NB4 (cell line): ENCODE measurements around the gene PRB3.

Experiments
- DNase-seq: peaks from one replicate; pipeline ENCODE4 v3.0.0; 2010; ENCODE audit warnings: low read depth
- H3K4me3 ChIP-seq: one replicate; pipeline ENCODE4 v1.5.1; 2011; ENCODE audit warnings: mild to moderate bottlenecking, low read depth, low read length, moderate library complexity
- MAX ChIP-seq: IDR thresholded peaks from 2 replicates; pipeline ENCODE4 v1.6.1; 2011; ENCODE audit warnings: low read depth, low read length
- MYC ChIP-seq: IDR thresholded peaks from 2 replicates; pipeline ENCODE4 v1.6.1; 2011; ENCODE audit warnings: low read depth, low read length
- POLR2A ChIP-seq: IDR thresholded peaks from 2 replicates; pipeline ENCODE4 v1.6.1; 2011; ENCODE audit warnings: mild to moderate bottlenecking; ENCODE audit not compliant: insufficient read length; ENCODE audit errors: extremely low read depth
- TF ChIP-seq, protein P1 (sequence below): IDR thresholded peaks from one replicate; pipeline ENCODE4 v1.5.1; 2012; ENCODE audit warnings: low read depth, low read length

The PRB3 gene

DNA sequence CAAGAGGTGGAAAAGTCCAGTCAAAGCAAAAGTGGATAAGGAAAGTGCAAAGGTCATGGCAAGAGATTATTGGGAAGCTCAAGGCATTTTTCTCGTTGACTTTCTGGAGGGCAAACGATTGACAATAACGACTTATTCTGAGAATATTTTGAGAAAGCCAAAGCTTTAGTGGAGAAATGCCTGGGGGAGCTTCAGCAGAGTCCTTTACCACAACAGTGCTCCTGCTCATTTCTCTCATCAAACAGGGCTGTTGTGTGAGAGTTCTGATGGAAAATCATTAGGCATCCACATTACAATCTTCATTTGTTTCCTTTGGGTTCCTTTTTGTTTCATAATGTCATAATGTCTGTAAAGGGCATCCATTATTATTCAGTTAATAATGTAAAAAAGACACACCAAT, 26.9 kb downstream of the PRB3 start:
- TF ChIP-seq MAX (no peak), MYC (no peak), POLR2A (no peak)
- TF ChIP-seq, protein P1, sequence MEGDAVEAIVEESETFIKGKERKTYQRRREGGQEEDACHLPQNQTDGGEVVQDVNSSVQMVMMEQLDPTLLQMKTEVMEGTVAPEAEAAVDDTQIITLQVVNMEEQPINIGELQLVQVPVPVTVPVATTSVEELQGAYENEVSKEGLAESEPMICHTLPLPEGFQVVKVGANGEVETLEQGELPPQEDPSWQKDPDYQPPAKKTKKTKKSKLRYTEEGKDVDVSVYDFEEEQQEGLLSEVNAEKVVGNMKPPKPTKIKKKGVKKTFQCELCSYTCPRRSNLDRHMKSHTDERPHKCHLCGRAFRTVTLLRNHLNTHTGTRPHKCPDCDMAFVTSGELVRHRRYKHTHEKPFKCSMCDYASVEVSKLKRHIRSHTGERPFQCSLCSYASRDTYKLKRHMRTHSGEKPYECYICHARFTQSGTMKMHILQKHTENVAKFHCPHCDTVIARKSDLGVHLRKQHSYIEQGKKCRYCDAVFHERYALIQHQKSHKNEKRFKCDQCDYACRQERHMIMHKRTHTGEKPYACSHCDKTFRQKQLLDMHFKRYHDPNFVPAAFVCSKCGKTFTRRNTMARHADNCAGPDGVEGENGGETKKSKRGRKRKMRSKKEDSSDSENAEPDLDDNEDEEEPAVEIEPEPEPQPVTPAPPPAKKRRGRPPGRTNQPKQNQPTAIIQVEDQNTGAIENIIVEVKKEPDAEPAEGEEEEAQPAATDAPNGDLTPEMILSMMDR, result no peak
- no peak for DNase-seq
- no peak overlapping the region for H3K4me3 ChIP-seq

- H3K4me3 ChIP-seq, result no peak overlapping the region
- TF ChIP-seq, protein P1, result no peak
- no peak for TF ChIP-seq POLR2A
- no peak for TF ChIP-seq MAX
- no peak for TF ChIP-seq MYC
- no peak for DNase-seq
These were observed 29.1 kb downstream of the PRB3 start for GRCh38 chr12:11240348-11240930.

DNA sequence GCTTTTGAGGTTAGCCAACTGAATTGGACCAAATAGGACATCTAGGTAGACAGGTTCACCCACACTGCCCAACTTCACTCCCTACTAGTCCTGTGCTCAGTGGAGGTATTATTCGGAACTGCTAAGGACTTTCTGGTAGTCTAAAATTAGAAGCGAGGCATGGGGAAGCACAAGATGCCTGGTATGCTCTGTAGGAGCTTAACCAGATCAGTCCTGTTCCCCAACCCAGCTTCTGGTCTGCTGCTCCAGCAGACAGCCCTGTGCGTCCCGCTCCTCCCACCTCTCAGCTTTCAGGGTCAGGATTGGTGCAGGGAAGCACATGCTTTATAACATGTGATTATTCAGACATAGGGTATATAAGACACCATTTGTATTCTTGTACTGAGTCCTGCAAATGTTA, 31.2 kb downstream of the PRB3 start:
- no peak for DNase-seq
- H3K4me3 ChIP-seq, result no peak overlapping the region
- no peak for TF ChIP-seq MYC
- TF ChIP-seq POLR2A, result no peak
- TF ChIP-seq, protein P1, result no peak
- TF ChIP-seq MAX, result no peak

GRCh38 chr12:11233532-11233931, 36.0 kb downstream of the PRB3 start:
- TF ChIP-seq MAX, result no peak
- TF ChIP-seq, protein P1, result no peak
- no peak for TF ChIP-seq POLR2A
- TF ChIP-seq MYC, result no peak
- H3K4me3 ChIP-seq, result no peak overlapping the region
- DNase-seq, result no peak

DNA sequence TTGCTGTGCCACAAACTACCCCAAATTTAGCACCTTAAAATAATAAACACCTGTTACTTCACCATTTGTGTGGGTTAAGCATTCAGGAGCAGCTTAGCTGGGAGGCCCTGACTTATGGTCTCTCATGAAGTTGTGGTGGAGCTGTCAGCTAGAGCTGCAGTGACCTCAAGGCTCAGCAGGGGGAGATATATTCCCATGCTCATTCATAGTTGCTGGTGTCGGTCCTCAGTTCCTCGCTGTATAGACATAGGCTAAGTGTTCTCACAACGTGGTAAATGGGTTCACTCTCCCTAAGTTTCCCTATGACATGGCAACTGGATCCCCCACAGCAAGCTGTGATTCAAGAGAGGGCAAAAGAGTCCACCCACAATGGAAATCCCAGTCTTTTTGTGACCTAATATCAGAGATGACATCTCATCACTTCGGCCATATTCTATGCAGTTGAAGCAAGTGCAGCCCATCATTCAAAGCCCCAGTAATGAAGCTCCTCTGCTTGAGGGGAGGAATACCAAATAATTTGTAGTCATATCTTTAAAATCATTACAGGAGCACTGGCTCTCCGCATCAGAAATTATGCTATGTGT, 41.1 kb downstream of the PRB3 start:
- DNase-seq, result peak; percentile 57
- TF ChIP-seq, protein P1, result peak; percentile 78
- TF ChIP-seq MAX, result no peak
- no peak for TF ChIP-seq POLR2A
- no peak for TF ChIP-seq MYC
- no peak overlapping the region for H3K4me3 ChIP-seq

- no peak overlapping the region for H3K4me3 ChIP-seq
- TF ChIP-seq MAX (no peak), POLR2A (no peak), MYC (no peak)
- TF ChIP-seq, protein P1, result no peak
- no peak for DNase-seq
These were observed 42.1 kb downstream of the PRB3 start for GRCh38 chr12:11227373-11227772.
